HUES64 (cell line): ENCODE measurements around the gene ZNF862.

Experiments used
- H3K27ac ChIP-seq: 2 replicates; pipeline ENCODE4 v1.7.0; 2013; ENCODE audit warnings: low read depth, low read length, inconsistent platforms
- H3K27me3 ChIP-seq: 2 replicates; pipeline ENCODE4 v1.6.1; 2013; ENCODE audit warnings: mild to moderate bottlenecking, low read length; ENCODE audit not compliant: insufficient read depth
- H3K36me3 ChIP-seq: 2 replicates; pipeline ENCODE4 v1.6.1; 2013; ENCODE audit warnings: mild to moderate bottlenecking, low read length; ENCODE audit not compliant: insufficient read depth
- H3K4me1 ChIP-seq: 2 replicates; pipeline ENCODE4 v1.6.1; 2013; ENCODE audit warnings: mild to moderate bottlenecking, low read length, moderate library complexity; ENCODE audit not compliant: insufficient read depth
- H3K4me3 ChIP-seq: 2 replicates; pipeline ENCODE4 v1.5.1; 2013; ENCODE audit warnings: mild to moderate bottlenecking, low read length, moderate library complexity
- H3K9ac ChIP-seq: 2 replicates; pipeline ENCODE4 v1.6.1; 2013; ENCODE audit warnings: mild to moderate bottlenecking, low read depth, low read length
- H3K9me3 ChIP-seq: 2 replicates; pipeline ENCODE4 v1.6.1; 2013; ENCODE audit warnings: low read depth, low read length; ENCODE audit not compliant: insufficient read depth
- WGBS: fragments of 150-250, 120-280 bp; methylation state at CpG from one replicate; pipeline ENCODE4 v1.1.7; 2013; ENCODE audit warnings: missing lambda C conversion rate; 5-methylcytosine and 5-hydroxymethylcytosine counted together

Gene ZNF862

GRCh38 chr7:149868623-149869290 is 30.6 kb downstream of the ZNF862 start:
- Histone ChIP-seq H3K36me3 (no peaks in the 10 kb centered on the region), H3K4me3 (no peak overlapping the region), H3K9ac (no peak overlapping the region), H3K27ac (no peak overlapping the region), H3K27me3 (peaks cover 15% of the 10 kb centered on the region), H3K4me1 (0 out of 2 replicates have a peak, but pooled peaks cover 7% of the 10 kb centered on the region), H3K9me3 (no peaks in the 10 kb centered on the region)
- WGBS = 85% methylated on average over 7 of the region's 7 CpGs

DNA sequence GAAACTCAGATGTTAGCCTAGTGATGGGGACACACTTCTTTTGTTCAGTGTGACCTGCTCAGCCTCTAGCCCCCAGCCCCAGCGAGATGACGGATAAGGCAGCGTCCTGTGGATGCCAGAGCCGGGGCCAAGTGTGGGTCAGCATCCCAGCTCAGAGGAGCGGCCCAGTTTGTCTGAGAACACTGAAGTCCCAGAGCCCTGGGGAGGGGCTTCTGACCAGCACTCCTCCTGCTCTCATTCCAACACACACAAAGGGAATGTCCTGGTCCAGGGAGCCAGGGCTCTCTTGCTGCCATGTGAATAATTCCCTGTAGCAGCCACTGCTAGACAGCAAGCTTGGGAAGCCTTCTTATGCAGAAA is 31.1 kb downstream of the ZNF862 start:
- Histone ChIP-seq H3K4me3 (no peak overlapping the region), H3K9ac (no peak overlapping the region), H3K9me3 (no peaks in the 10 kb centered on the region), H3K27me3 (peaks cover 20% of the 10 kb centered on the region), H3K4me1 (0 out of 2 replicates have a peak, but pooled peaks cover 7% of the 10 kb centered on the region), H3K27ac (no peak overlapping the region), H3K36me3 (no peaks in the 10 kb centered on the region)
- WGBS = 90% methylated on average over 5 of the region's 5 CpGs

GRCh38 chr7:149869867-149870266 is 31.7 kb downstream of the ZNF862 start:
- H3K27ac ChIP-seq = no peak overlapping the region
- no peak overlapping the region for H3K9ac ChIP-seq
- peaks cover 26% of the 10 kb centered on the region for H3K27me3 ChIP-seq
- H3K36me3 ChIP-seq = no peaks in the 10 kb centered on the region
- H3K4me3 ChIP-seq = no peak overlapping the region
- 0 out of 2 replicates have a peak, but pooled peaks cover 7% of the 10 kb centered on the region for H3K4me1 ChIP-seq
- H3K9me3 ChIP-seq = no peaks in the 10 kb centered on the region
- 96% methylated on average over 6 of the region's 6 CpGs for WGBS

DNA sequence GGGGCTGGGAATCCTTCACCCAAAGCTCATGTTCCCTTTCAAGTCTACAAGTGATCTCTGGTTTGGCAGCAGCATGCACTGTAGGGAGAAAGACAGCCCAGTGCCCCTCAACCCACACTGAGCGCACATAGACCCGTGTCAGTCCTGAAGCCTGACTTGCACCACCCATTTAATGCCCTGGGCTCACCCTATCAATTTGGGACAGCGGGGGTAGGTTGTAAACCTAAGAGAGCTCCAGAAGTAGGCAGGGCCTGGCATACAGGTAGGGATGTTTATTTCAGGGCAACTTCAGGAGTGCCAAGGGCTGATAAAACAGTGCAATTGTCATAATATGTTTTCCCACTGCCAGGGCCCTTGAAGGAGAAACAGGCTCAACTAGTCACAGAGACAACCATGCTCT is 32.1 kb downstream of the ZNF862 start:
- H3K4me3 ChIP-seq = no peak overlapping the region
- H3K4me1 ChIP-seq = 0 out of 2 replicates have a peak, but pooled peaks cover 7% of the 10 kb centered on the region
- no peaks in the 10 kb centered on the region for H3K9me3 ChIP-seq
- no peaks in the 10 kb centered on the region for H3K36me3 ChIP-seq
- H3K27me3 ChIP-seq = peaks cover 30% of the 10 kb centered on the region
- H3K27ac ChIP-seq = no peak overlapping the region
- no peak overlapping the region for H3K9ac ChIP-seq
- 89% methylated on average over 3 of the region's 3 CpGs for WGBS

GRCh38 chr7:149870701-149871483 is 32.7 kb downstream of the ZNF862 start:
- Histone ChIP-seq H3K4me1 (0 out of 2 replicates have a peak, but pooled peaks cover 7% of the 10 kb centered on the region), H3K27ac (no peak overlapping the region), H3K27me3 (peaks cover 36% of the 10 kb centered on the region), H3K9ac (no peak overlapping the region), H3K4me3 (no peak overlapping the region), H3K36me3 (no peaks in the 10 kb centered on the region), H3K9me3 (no peaks in the 10 kb centered on the region)
- 86% methylated on average over 12 of the region's 12 CpGs for WGBS

- H3K9ac ChIP-seq = no peak overlapping the region
- H3K36me3 ChIP-seq = no peaks in the 10 kb centered on the region
- no peak overlapping the region for H3K27ac ChIP-seq
- H3K9me3 ChIP-seq = no peaks in the 10 kb centered on the region
- 0 out of 2 replicates have a peak, but pooled peaks cover 7% of the 10 kb centered on the region for H3K4me1 ChIP-seq
- H3K4me3 ChIP-seq = no peak overlapping the region
- peaks cover 36% of the 10 kb centered on the region for H3K27me3 ChIP-seq
- WGBS = 84% methylated on average over 1 of the region's 1 CpG
Measured at GRCh38 chr7:149871576-149871975, 33.4 kb downstream of the ZNF862 start.

- 0 out of 2 replicates have a peak, but pooled peaks cover 7% of the 10 kb centered on the region for H3K4me1 ChIP-seq
- no peaks in the 10 kb centered on the region for H3K9me3 ChIP-seq
- peak overlapping the region; percentile 57 for H3K9ac ChIP-seq
- 38% methylated on average over 13 of the region's 13 CpGs for WGBS
- no peak overlapping the region for H3K27ac ChIP-seq
- H3K4me3 ChIP-seq = peak overlapping the region; percentile 76
- peaks cover 36% of the 10 kb centered on the region for H3K27me3 ChIP-seq
- no peaks in the 10 kb centered on the region for H3K36me3 ChIP-seq
Measured at GRCh38 chr7:149872419-149873073, 34.4 kb downstream of the ZNF862 start.

- Histone ChIP-seq H3K36me3 (no peaks in the 10 kb centered on the region), H3K4me3 (peak within 1 kb of the TSS; percentile 76), H3K27ac (no peak within 1 kb of the TSS), H3K27me3 (peaks cover 36% of the 10 kb centered on the region), H3K4me1 (0 out of 2 replicates have a peak, but pooled peaks cover 7% of the 10 kb centered on the region), H3K9ac (peak within 1 kb of the TSS; percentile 57), H3K9me3 (no peaks in the 10 kb centered on the region)
- WGBS = under 1% methylated on average over 93 of the region's 93 CpGs
Measured at GRCh38 chr7:149873074-149873969, 35.1 kb downstream of the ZNF862 start, which contains the start of gene ATP6V0E2. ATP6V0E2 (plus strand) TSS chr7:149873969; CDS start chr7:149874066, 97 bp downstream.

- H3K9me3 ChIP-seq = no peaks in the 10 kb centered on the region
- H3K27ac ChIP-seq = no peak overlapping the region
- WGBS = 8% methylated on average over 46 of the region's 46 CpGs
- H3K4me3 ChIP-seq = peak overlapping the region; percentile 76
- H3K9ac ChIP-seq = peak overlapping the region; percentile 42; the same call in 1 of the 2 replicates
- 0 out of 2 replicates have a peak, but pooled peaks cover 7% of the 10 kb centered on the region for H3K4me1 ChIP-seq
- peaks cover 36% of the 10 kb centered on the region for H3K27me3 ChIP-seq
- no peaks in the 10 kb centered on the region for H3K36me3 ChIP-seq
Measured at GRCh38 chr7:149873970-149874643, 35.9 kb downstream of the ZNF862 start.

DNA sequence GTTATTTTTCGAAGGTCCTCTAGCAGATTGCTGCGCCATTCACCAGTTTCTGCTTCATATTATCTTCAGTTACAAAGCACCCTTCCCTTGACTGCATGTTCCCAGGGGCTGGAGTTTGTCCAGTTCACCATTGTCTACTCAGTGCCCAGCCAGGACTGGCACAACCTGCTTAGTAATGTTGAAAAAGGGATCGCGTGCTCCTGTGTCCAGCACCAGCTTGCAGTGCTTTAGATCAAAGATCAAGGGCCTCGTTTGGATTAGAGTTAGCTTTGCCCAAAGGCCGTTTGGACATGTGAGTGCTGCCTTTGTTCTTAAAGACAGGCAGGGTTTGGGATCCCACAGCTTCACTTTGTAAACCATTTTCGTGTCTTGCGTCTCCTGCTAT is 36.5 kb downstream of the ZNF862 start:
- Histone ChIP-seq H3K4me3 (peak overlapping the region; percentile 76), H3K9me3 (no peaks in the 10 kb centered on the region), H3K36me3 (no peaks in the 10 kb centered on the region), H3K27ac (no peak overlapping the region), H3K9ac (no peak overlapping the region), H3K4me1 (0 out of 2 replicates have a peak, but pooled peaks cover 7% of the 10 kb centered on the region), H3K27me3 (peaks cover 36% of the 10 kb centered on the region)
- 78% methylated on average over 8 of the region's 8 CpGs for WGBS
